Activated T-cell treated with anti-CD3 and anti-CD28 coated beads, Interleukin-2, amount 50 U/mL, for 4 hours (primary cell): Measurements from ENCODE around the gene CEP72. TPM values are rescaled to one million over a fixed set of nuclear protein-coding genes. Genes with fewer than 3 reads are reported as not detected.
"Not testable (repeated sequence)": the region's sequence is repeated elsewhere in the genome, so short reads cannot be mapped to it uniquely, and the experiment has no call there.

ENCODE experiments used
- ATAC-seq, 2 donors: fragments of 200-7000 bp; cut with Tn5 transposase; one replicate each; pipeline ENCODE4 v1.10.0; 2021
- DNase-seq: peaks from one replicate; pipeline ENCODE4 v3.0.0-alpha.2; 2020
- H3K27me3 Mint-ChIP-seq: one replicate; pipeline ENCODE4 v1.8.0; 2021; ENCODE audit warnings: low read depth, mixed read lengths
- H3K36me3 Mint-ChIP-seq: one replicate; pipeline ENCODE4 v1.8.0; 2022; ENCODE audit warnings: mixed read lengths; ENCODE audit not compliant: insufficient read depth
- H3K4me1 Mint-ChIP-seq: one replicate; pipeline ENCODE4 v1.8.0; 2021; ENCODE audit warnings: low read depth, mixed read lengths
- H3K4me3 Mint-ChIP-seq: one replicate; pipeline ENCODE4 v1.8.0; 2021; ENCODE audit warnings: mild to moderate bottlenecking, moderate library complexity, mixed read lengths
- H3K9me3 Mint-ChIP-seq: one replicate; pipeline ENCODE4 v1.8.0; 2021; ENCODE audit warnings: mixed read lengths
- total RNA-seq, 3 donors: library from RNA; stranded (reverse); gene quantifications; one replicate each; pipeline ENCODE4 v1.2.1, GENCODE V29; 2021

The CEP72 gene
- total RNA-seq, 3 donors from 2014 or later = 19.7 to 20.4 (median 19.9) TPM

DNA sequence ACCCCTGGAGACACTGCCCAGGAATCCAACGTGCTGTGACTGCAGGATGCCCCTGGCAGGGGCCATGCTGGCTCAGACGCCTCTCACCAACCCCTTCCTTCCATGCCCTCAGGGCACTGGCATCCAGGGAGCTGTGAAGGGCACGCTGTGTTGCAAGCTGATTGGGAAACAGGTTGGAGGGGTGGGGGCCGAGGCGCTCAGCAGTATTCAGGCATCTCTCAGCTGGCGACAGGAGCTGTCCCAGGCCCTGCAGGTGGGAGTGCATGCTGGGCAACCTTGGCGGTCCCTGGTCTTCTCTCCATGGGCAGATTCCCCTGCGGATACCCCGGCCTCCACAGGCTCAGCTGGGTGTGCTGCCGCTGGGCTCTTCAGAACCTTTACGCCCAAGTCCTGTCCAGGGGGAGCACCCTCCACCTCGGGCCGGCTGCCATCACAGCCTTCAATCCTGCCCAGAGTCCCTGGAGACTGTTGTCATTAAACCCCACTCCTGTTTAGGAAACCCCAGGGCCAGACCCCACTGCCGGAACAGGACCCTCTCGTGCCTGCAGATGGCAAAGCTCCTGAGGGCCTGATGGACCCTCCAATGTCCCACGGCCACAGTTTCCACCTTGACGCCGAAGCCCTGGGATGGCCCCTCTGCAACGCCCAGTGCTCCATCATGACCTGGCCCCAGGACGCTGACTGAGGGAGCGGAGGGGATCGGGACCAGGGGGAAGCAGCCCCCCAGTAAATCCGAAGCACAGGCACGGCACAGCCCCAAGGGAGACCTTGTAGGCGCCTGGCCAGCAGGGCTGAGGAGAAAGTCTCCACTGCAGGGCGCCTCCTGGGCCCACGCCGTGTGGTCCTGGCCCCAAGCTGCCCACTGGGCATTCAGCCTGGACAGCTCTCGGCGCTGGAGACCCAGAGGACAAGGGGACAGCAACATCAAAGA lies 71.7 kb downstream of the CEP72 start:
- Mint-ChIP-seq H3K4me3 (no peak overlapping the region), H3K4me1 (no peaks in the 10 kb centered on the region), H3K36me3 (no peaks in the 10 kb centered on the region), H3K27me3 (no peaks in the 10 kb centered on the region), H3K9me3 (no peaks in the 10 kb centered on the region)
- DNase-seq (peak; percentile 4), ATAC-seq (no peak)

DNA sequence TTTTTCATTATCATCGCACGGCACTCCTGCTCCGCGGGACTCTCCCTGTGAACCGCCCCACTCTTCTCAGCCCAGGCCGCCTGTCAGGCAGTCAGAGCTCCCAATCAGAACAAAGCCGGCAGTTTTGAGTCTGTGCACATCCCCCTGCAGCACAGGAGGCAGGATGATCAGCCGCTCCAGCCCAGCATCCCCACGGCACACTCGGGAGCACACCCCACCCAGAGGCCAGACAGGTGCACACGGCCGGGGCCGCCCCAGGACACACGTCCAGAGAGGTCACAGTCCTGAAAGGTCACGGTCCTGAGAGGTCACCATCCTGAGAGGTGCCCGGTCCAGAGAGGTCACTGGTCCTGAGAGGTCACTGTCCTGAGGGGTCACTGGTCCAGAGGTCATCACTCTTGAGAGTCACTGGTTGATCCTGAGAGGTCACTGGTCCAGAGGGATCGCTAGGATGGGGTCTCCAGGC lies 72.6 kb downstream of the CEP72 start:
- ATAC-seq = no peak
- H3K4me1 Mint-ChIP-seq = no peaks in the 10 kb centered on the region
- H3K36me3 Mint-ChIP-seq = no peaks in the 10 kb centered on the region
- no peaks in the 10 kb centered on the region for H3K27me3 Mint-ChIP-seq
- no peak for DNase-seq
- H3K4me3 Mint-ChIP-seq = no peak overlapping the region
- no peaks in the 10 kb centered on the region for H3K9me3 Mint-ChIP-seq

DNA sequence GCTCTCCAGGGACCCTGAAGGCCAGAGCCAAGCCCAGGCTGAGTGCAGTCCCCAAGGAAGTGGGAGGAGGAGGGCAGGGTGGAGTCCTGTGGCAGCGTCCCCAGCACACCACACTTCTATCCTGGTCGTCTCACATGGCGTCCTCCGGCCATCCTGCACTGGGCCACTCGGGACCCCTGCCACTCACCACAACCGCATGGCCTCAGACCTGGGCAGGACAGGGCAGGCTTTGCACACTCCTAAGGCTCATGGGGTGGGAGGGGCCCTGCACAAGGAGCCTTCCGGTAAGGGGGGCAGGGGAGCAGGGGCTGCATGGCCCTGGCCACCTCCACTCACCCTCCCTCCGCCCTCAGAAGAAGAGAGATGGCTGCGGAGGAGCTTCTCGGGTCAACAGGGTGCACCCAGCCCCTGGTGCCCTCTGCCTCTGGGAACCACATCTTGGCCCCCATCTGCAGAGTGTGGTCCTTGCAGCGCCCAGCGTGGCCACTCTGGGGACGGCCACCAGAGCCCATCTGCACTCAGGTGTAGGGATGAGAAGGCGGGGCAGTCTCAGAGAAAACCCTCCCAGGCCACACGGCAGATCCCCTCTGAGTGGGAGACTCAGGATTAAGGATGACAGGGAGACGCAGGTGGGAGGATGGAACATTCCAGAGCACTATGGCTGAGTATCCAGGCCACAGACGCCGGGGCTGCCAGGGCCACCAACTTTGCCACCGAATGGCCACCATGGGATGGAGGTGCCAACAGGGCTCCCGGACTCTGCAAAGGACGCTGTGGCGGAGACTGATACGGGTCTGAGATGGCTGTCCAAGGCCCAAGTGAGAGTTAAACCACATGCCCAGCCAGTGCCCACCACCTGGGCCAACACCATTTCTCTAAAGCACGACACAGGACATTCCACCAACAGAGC lies 73.4 kb downstream of the CEP72 start:
- no peak for DNase-seq
- Mint-ChIP-seq H3K4me3 (no peak overlapping the region), H3K4me1 (no peaks in the 10 kb centered on the region)

DNA sequence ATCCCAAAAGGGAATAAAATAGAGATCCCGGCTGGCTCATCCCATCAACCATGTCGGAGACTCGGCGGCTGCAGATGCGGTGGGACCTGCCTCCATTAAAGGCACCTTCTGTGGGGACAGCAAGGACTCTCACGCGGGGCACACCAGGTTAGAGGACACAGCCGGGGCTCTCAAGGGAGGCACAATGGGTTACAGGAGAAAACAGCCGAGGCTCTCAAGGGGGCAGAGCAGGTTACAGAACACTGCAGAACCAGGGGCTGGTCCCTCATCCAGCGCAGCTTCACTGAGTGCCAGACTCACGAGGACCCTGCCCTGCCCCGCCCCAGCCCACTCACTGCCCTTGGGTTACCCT lies 74.0 kb downstream of the CEP72 start:
- H3K36me3 Mint-ChIP-seq, H3K27me3 Mint-ChIP-seq, H3K9me3 Mint-ChIP-seq, H3K4me1 Mint-ChIP-seq, H3K4me3 Mint-ChIP-seq, ATAC-seq, DNase-seq: not testable (repeated sequence)

More for the DNA sequence above, 73.4 kb downstream of the CEP72 start:
- no peaks in the 10 kb centered on the region for H3K36me3 Mint-ChIP-seq
- no peak for ATAC-seq
- H3K27me3 Mint-ChIP-seq = no peaks in the 10 kb centered on the region
- no peaks in the 10 kb centered on the region for H3K9me3 Mint-ChIP-seq

DNA sequence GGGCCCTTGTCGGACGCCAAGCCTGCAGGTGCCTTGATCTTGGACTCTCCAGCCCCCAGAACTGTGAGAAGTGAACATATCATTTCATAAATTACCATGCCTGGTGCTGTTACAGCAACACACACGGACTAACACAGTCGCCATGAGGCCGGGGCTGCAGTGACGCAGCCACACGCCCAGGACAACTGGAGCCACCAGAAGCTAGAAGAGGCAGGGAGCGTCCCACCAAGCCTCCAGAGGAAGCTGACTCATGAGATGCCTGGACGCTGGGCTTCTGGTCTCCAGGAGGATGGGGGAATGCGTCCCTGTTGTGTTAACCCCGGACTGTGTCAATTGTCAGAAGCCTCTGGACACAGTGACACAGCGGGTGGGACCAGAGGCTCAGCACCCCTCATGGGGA lies 74.8 kb downstream of the CEP72 start:
- H3K27me3 Mint-ChIP-seq, H3K4me1 Mint-ChIP-seq, H3K36me3 Mint-ChIP-seq, DNase-seq, ATAC-seq, H3K4me3 Mint-ChIP-seq, H3K9me3 Mint-ChIP-seq: not testable (repeated sequence)

DNA sequence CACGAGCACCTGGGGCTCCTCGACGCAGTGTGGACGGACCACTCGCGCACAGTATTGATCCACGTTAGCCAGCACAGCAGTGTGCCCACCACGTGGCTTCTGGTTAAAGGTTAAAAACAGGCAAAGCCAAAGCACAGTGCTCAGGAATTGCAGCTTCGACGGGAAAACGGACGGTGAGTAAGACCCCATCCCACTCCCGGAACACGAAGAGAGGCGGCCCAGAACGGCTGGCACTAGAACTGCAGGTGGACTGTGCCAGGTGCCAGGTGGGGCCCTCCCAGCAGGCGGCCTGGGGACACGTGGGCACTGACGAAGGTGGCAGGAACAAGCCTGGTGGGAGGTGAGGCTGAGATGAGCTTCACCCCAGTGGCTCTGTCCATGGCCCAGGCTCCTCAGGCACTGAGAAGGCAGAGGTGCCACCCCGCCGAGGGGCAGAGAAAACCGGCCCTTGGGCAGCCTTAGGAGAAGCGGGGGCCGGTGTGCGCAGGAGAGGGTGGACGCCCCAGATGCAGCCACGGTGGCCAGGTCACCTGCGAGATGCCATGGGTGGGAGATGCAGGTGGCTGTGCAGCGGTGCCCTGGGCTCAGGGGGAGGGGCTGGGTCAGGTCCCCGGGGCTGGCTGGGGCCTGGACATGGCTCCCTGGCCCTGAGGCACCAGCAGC lies 76.3 kb downstream of the CEP72 start:
- not testable (repeated sequence) for H3K9me3 Mint-ChIP-seq, ATAC-seq, H3K36me3 Mint-ChIP-seq, H3K4me1 Mint-ChIP-seq, DNase-seq, H3K4me3 Mint-ChIP-seq, H3K27me3 Mint-ChIP-seq

DNA sequence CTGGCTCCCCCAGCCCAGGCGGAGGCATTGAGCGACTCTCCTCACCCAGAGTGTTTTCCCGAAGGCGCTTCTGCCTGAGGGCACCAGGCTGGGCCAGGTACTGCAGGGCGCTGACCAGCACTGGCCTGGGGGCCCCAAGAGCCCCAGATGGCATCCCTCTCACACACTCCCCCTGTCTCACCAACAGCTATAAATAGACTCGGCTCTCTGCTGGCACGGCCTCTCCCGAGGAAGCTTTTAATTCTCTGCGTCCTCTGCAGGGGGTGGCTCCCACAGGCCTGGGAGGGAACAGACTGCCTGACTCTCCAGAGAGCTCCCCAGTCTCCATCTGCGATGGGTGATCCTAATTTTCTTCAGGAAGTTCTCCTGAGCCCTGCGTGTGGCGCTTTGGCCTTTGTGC lies 78.2 kb downstream of the CEP72 start:
- not testable (repeated sequence) for H3K27me3 Mint-ChIP-seq, H3K4me1 Mint-ChIP-seq, DNase-seq, H3K4me3 Mint-ChIP-seq, H3K36me3 Mint-ChIP-seq, ATAC-seq, H3K9me3 Mint-ChIP-seq

DNA sequence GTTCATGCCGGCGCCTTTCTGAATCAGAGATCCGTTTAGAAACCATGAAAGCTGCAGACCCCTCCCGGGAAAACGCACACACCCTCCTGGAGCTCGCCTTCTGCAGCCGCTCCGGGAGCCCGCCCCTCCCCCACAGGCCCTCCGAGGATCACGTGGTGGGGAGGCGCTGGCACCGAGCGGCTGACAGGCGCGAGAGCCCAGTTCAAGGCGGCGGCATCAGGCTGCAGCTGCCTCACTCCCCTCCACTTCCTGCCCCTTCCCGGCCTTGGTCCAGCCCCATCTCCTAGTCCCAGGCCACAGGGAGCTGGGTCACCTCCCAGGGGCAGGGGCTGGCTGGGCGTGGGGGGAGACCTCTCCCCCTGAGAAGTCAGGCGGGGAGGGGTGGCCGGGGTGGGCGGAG lies 78.9 kb downstream of the CEP72 start:
- not testable (repeated sequence) for H3K4me1 Mint-ChIP-seq, H3K4me3 Mint-ChIP-seq, H3K9me3 Mint-ChIP-seq, H3K36me3 Mint-ChIP-seq, ATAC-seq, DNase-seq, H3K27me3 Mint-ChIP-seq

DNA sequence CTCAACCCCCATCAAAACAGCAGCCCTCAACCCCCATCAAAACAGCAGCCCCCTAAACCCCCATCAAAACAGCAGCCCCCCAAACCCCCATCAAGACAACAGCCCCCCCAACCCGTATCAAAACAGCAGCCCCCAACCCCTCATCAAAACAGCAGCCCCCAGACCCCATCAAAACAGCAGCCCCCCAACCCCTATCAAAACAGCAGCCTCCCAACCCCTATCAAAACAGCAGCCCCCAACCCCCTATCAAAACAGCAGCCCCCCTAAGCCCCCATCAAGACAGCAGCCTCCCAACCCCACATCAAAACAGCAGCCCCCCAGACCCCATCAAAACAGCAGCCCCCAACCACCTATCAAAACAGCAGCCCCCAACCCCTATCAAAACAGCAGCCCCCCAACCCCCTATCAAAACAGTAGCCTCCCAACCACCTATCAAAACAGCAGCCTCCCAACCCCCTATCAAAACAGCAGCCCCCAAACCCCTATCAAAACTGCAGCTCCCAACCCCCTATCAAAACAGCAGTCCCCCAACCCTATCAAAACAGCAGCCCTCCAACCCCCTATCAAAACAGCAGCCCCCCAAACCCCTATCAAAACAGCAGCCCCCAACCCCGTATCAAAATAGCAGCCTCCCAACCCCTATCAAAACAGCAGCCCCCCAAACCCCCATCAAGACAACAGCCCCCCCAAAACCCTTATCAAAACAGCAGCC lies 79.8 kb downstream of the CEP72 start:
- no peak for DNase-seq
- peak overlapping the region; percentile 37 for H3K4me3 Mint-ChIP-seq
- H3K27me3 Mint-ChIP-seq = peaks cover 4% of the 10 kb centered on the region
- no peak for ATAC-seq
- peaks cover 3% of the 10 kb centered on the region for H3K9me3 Mint-ChIP-seq
- no peaks in the 10 kb centered on the region for H3K4me1 Mint-ChIP-seq
- peaks cover 3% of the 10 kb centered on the region for H3K36me3 Mint-ChIP-seq

DNA sequence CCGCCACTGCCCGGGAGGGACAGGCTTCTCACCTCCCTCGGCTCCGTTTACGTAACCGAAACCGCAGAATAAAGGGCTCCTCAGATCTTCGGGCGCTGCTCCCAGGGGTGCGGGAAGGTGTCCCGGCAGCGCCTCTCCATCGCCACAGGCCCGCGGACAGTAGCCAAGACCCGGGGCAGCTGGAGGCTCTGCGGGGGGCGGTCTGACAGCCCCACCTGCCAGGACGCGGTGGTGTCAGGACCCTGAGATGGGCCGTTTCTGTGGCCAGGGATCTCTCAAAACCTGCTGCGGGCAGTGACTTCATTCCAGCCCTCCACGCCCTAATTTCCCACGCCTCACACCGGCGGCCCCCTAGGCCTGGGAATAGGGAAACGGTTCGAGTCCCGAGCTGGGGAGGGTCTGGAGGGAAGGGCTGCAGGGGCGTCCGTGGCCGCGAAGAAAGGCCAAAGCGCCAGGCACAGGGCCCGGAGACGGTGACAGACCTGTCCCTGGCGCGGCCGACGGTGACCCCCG lies 80.4 kb downstream of the CEP72 start:
- H3K9me3 Mint-ChIP-seq, H3K27me3 Mint-ChIP-seq, DNase-seq, H3K36me3 Mint-ChIP-seq, H3K4me1 Mint-ChIP-seq: not testable (repeated sequence)
- peak in 1 of 2 donors; percentile 3 for ATAC-seq
- H3K4me3 Mint-ChIP-seq = peak overlapping the region; percentile 37

DNA sequence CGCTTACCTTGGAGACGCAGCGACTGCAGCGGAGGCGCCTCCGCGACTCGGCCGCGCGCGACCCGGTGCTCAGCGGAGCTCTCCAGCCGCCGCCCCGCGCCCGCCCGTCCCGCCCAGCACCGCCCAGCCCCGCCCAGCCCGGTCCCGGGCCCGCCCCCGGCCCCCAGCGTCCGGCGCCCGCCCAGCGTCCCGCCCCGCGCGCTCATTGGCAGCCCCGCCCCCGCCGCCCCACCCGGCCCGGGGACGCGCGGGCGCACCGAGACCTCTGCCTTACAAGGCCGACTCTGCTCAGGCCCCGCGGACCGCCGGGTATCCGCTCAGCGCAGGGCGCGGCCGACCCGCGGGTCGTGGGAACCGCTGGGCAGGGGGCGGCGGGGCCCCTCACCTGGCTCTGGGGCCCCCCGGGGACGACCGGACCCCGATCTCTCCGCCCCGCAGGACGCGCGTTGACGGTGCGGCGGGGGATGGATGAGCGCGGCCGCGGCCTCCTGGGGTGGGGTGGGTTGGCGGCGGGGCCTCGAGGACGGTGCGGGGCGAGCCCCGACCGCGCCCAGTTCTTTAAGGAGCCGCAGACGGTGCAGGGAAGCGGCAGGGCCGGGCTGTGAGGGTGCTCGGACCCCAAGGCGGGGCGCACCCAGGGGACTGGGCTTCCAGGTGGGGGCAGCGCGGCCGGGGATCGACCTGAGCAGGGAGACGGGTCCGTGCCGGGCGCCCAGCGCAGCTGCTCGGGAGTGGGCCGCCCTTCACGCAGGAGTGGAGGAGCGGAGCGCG lies 81.3 kb downstream of the CEP72 start, which contains the start of gene TPPP:
Gene TPPP, minus strand, starts transcription at position 82 of the 771 bp plus-strand sequence. CDS start 15,292 bp downstream, outside the sequence.
- H3K36me3 Mint-ChIP-seq = not testable (repeated sequence)
- DNase-seq = peak; percentile 73

DNA sequence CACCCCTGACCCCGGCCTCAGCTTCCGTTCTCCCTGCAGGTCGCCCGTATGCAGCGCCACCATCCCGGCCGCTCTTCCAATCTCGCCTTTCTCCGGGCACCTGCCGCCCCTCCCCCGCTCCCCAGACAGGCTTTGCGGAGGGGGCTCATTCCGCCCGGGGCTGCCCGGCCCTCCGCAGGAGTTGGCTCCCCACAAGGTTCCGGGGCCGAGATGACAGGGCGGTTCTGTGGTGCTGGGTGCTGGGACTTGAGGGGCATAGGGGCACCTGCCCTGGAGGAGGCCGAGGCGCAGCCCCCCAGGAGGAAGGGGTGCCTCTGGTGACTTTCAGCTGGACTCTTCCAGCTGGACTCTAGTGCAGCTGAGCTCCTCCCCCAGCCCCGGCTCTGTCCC lies 81.9 kb downstream of the CEP72 start:
- H3K4me3 Mint-ChIP-seq = peak overlapping the region; percentile 26
- not testable (repeated sequence) for H3K9me3 Mint-ChIP-seq, H3K4me1 Mint-ChIP-seq, DNase-seq, H3K27me3 Mint-ChIP-seq, H3K36me3 Mint-ChIP-seq
- peak in 1 of 2 donors; percentile 11 for ATAC-seq

More for the DNA sequence above, 81.3 kb downstream of the CEP72 start, which contains the start of gene TPPP:
- H3K4me1 Mint-ChIP-seq, H3K27me3 Mint-ChIP-seq, H3K9me3 Mint-ChIP-seq: not testable (repeated sequence)
- ATAC-seq = peak; percentile 80 to 84
- H3K4me3 Mint-ChIP-seq = peak within 1 kb of the TSS; percentile 37

DNA sequence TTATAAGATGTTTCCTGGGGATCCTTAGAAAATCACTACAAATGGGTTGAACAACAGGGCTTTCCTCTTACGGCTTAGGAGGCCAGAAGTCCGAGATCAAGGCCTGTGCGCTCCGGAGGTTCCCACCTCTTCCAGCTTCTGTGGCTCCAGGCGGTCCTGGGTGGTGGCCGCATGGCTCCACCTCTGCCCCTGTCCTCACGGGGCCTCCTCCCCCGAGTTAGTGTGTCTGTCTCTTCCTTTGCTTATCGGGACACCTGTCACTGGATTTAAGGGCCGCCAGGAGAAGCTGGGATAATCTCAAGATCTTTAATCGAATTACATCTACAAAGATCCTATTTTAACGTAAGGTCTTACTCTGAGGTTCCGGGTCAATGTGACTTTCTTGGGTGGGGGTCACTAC lies 83.3 kb downstream of the CEP72 start:
- not testable (repeated sequence) for H3K9me3 Mint-ChIP-seq, H3K4me1 Mint-ChIP-seq, ATAC-seq, DNase-seq, H3K4me3 Mint-ChIP-seq, H3K27me3 Mint-ChIP-seq, H3K36me3 Mint-ChIP-seq
